ENCODE data around the gene CEP162.

- TF ChIP-seq ZBTB17 (tag by site-specific recombination; IDR thresholded peaks at IDR 0.05) = no peak
- no peak for TF ChIP-seq ZNF394 (tag by site-specific recombination; IDR thresholded peaks at IDR 0.05; ENCODE audit: borderline replicate concordance)
- no peak for TF ChIP-seq CTCF (tag by site-specific recombination; IDR thresholded peaks at IDR 0.05)
- no peak for TF ChIP-seq ZNF843 (tag by site-specific recombination; IDR thresholded peaks at IDR 0.05)
- TF ChIP-seq ZNF214 (tag by site-specific recombination; IDR thresholded peaks at IDR 0.05; ENCODE audit: borderline replicate concordance) = no peak
- TF ChIP-seq, protein P1, sequence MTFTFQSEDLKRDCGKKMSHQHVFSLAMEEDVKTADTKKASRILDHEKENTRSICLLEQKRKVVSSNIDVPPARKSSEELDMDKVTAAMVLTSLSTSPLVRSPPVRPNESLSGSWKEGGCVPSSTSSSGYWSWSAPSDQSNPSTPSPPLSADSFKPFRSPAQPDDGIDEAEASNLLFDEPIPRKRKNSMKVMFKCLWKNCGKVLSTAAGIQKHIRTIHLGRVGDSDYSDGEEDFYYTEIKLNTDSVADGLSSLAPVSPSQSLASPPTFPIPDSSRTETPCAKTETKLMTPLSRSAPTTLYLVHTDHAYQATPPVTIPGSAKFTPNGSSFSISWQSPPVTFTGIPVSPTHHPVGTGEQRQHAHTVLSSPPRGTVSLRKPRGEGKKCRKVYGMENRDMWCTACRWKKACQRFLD (tag by site-specific recombination; IDR thresholded peaks at IDR 0.05) = no peak
- TF ChIP-seq ZNF2 (tag by site-specific recombination; IDR thresholded peaks at IDR 0.05) = no peak
- no peak for TF ChIP-seq ZNF585B (tag by site-specific recombination; IDR thresholded peaks at IDR 0.05)
- TF ChIP-seq TCF7L2 (IDR thresholded peaks at IDR 0.05; ENCODE audit: borderline replicate concordance, low read depth, low read length) = no peak
These were observed 149.8 kb downstream of the CEP162 start for GRCh38 chr6:84077645-84078044.

Data from HEK293 (cell line).